ENCODE measurements around the gene MAGI2. TPM values are rescaled to one million over a fixed set of nuclear protein-coding genes. Genes with fewer than 3 reads are reported as not detected.

The MAGI2 gene
- total and polyA plus RNA-seq, 2 donors from 2014 or later = 4.4 to 9.0 TPM

DNA sequence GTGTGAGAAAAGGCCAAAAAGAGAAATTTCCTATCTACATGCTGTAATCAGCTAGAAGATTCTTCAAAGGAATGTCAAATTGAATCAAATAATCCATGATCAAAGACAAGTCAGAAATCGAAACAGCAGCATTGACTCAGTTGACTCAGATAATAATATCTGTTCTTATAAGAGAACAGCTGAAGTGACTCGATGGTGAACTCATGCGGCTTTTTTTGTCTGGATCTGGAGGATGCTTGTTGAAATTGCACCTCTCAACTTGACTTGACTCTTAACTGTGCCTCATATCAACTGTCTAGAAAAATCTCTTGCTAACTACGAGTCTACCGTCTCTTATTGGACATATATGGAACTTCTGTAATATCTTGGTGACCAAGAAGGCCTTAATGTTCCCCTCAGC, 1055.4 kb downstream of the MAGI2 start:
- no peaks in the 10 kb centered on the region for H3K27me3 ChIP-seq (ENCODE audit: control insufficient read depth, insufficient read depth, low read length)
- no peak overlapping the region for H3K27ac ChIP-seq (ENCODE audit: low read depth in 2 of 2, low read length in 2 of 2)
- H3K36me3 ChIP-seq (ENCODE audit: control insufficient read depth in 2 of 3, insufficient read depth in 3 of 3, low read length in 3 of 3) = no peaks in the 10 kb centered on the region
- TF ChIP-seq, protein P1, sequence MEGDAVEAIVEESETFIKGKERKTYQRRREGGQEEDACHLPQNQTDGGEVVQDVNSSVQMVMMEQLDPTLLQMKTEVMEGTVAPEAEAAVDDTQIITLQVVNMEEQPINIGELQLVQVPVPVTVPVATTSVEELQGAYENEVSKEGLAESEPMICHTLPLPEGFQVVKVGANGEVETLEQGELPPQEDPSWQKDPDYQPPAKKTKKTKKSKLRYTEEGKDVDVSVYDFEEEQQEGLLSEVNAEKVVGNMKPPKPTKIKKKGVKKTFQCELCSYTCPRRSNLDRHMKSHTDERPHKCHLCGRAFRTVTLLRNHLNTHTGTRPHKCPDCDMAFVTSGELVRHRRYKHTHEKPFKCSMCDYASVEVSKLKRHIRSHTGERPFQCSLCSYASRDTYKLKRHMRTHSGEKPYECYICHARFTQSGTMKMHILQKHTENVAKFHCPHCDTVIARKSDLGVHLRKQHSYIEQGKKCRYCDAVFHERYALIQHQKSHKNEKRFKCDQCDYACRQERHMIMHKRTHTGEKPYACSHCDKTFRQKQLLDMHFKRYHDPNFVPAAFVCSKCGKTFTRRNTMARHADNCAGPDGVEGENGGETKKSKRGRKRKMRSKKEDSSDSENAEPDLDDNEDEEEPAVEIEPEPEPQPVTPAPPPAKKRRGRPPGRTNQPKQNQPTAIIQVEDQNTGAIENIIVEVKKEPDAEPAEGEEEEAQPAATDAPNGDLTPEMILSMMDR (IDR thresholded peaks at IDR 0.05; ENCODE audit: borderline replicate concordance, extremely low read depth, insufficient read depth) = no peak
- DNase-seq (no peak), FAIRE-seq (no peak)
- no peak overlapping the region for H3K9ac ChIP-seq (ENCODE audit: low read length in 3 of 3)
- H3K9me3 ChIP-seq (ENCODE audit: control insufficient read depth in 2 of 3, insufficient read depth in 1 of 3, low read length in 3 of 3) = no peaks in the 10 kb centered on the region
- no peak overlapping the region for H3K4me3 ChIP-seq (ENCODE audit: low read length in 3 of 3)
- intact Hi-C loops (cut with DNase I) = no loop called here
- H3K4me1 ChIP-seq (ENCODE audit: control insufficient read depth in 2 of 3, insufficient read depth in 2 of 3, low read depth in 1 of 3, low read length in 3 of 3) = no peaks in the 10 kb centered on the region

DNA sequence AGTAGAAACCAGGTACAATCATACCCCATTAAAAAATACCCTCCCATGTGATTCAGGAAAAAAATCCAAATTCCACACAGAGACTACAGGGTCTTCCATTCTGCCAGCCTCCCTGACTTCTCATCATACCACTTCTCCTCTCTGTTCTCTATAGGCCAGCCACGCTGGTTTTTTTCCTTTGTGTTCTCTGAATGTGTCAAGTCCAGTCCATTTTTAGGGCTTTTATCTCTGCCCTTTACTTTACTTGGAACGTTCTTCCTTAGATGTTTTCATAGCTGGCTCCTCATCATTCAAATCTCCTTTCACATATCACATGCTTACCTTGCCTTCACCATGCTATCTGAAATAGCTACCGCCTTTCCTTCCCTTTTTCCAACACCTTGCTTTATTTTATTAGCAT, 1057.3 kb downstream of the MAGI2 start:
- no peaks in the 10 kb centered on the region for H3K36me3 ChIP-seq (ENCODE audit: control insufficient read depth in 2 of 3, insufficient read depth in 3 of 3, low read length in 3 of 3)
- no peak overlapping the region for H3K4me3 ChIP-seq (ENCODE audit: low read length in 3 of 3)
- no peaks in the 10 kb centered on the region for H3K27me3 ChIP-seq (ENCODE audit: control insufficient read depth, insufficient read depth, low read length)
- DNase-seq (no peak), FAIRE-seq (no peak)
- TF ChIP-seq, protein P1 (IDR thresholded peaks at IDR 0.05; ENCODE audit: borderline replicate concordance, extremely low read depth, insufficient read depth) = no peak
- H3K9me3 ChIP-seq (ENCODE audit: control insufficient read depth in 2 of 3, insufficient read depth in 1 of 3, low read length in 3 of 3) = no peaks in the 10 kb centered on the region
- H3K4me1 ChIP-seq (ENCODE audit: control insufficient read depth in 2 of 3, insufficient read depth in 2 of 3, low read depth in 1 of 3, low read length in 3 of 3) = no peaks in the 10 kb centered on the region
- intact Hi-C loops (cut with DNase I) = no loop called here
- no peak overlapping the region for H3K27ac ChIP-seq (ENCODE audit: low read depth in 2 of 2, low read length in 2 of 2)
- no peak overlapping the region for H3K9ac ChIP-seq (ENCODE audit: low read length in 3 of 3)

DNA sequence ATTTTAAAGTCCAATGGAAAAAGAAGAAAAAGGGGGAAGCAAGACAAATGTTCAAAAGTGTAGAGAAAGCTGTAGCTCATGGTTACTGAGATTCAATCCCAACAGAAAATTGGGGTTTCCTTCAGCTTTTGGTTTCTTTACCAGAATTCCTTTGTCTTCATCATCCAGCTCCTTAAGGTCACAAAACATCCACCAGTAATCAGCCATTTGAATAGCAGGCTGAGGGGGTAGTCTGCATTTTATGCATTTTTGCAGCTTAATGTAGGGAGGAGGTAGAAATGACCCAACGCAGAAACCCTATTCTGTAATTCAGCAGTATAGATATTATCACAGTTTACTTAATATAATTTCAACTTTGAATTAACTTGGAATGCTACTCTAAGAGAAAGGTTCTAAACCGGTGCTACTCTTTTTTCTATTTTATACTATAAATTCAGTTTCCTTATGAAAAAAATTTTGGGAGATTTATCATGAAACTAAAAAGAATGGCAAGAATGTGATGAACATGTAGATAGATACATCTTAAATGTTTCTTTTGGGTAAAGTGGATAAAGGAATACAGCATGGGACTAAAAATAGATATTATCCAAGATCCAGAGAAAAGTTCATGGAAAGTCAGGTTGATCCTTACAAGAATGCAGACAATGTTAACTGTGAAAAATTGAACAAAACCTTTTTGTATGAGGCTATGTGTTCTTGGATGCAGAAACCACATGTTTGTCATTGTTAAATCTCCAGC, 1058.0 kb downstream of the MAGI2 start:
- no peaks in the 10 kb centered on the region for H3K9me3 ChIP-seq (ENCODE audit: control insufficient read depth in 2 of 3, insufficient read depth in 1 of 3, low read length in 3 of 3)
- H3K27me3 ChIP-seq (ENCODE audit: control insufficient read depth, insufficient read depth, low read length) = no peaks in the 10 kb centered on the region
- H3K27ac ChIP-seq (ENCODE audit: low read depth in 2 of 2, low read length in 2 of 2) = no peak overlapping the region
- H3K4me1 ChIP-seq (ENCODE audit: control insufficient read depth in 2 of 3, insufficient read depth in 2 of 3, low read depth in 1 of 3, low read length in 3 of 3) = no peaks in the 10 kb centered on the region
- H3K9ac ChIP-seq (ENCODE audit: low read length in 3 of 3) = no peak overlapping the region
- no peaks in the 10 kb centered on the region for H3K36me3 ChIP-seq (ENCODE audit: control insufficient read depth in 2 of 3, insufficient read depth in 3 of 3, low read length in 3 of 3)
- TF ChIP-seq, protein P1 (IDR thresholded peaks at IDR 0.05; ENCODE audit: borderline replicate concordance, extremely low read depth, insufficient read depth) = no peak
- H3K4me3 ChIP-seq (ENCODE audit: low read length in 3 of 3) = no peak overlapping the region
- intact Hi-C loops (cut with DNase I) = no loop called here
- FAIRE-seq = no peak
- no peak for DNase-seq

DNA sequence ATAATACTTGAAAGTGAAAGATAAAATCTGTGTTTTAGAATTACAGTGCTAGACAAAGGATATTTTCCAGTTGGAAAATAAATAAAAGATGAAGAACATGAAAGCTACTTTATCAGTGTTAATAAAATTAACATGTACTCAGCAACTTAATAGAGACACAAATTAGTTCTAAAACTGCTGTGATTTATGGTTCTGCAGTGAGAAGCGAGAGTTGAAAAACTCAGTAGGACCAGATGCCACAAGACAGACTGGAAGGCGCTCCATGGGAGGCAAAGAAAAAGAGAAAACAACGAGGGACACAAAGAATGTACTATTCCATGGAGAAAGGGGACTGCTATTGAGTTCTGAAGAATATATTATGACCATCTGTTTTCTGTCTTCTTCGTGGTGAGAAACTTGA, 1064.4 kb downstream of the MAGI2 start:
- Histone ChIP-seq H3K4me3 (ENCODE audit: low read length in 3 of 3) (no peak overlapping the region), H3K36me3 (ENCODE audit: control insufficient read depth in 2 of 3, insufficient read depth in 3 of 3, low read length in 3 of 3) (no peaks in the 10 kb centered on the region), H3K9ac (ENCODE audit: low read length in 3 of 3) (no peak overlapping the region), H3K27ac (ENCODE audit: low read depth in 2 of 2, low read length in 2 of 2) (no peak overlapping the region), H3K9me3 (ENCODE audit: control insufficient read depth in 2 of 3, insufficient read depth in 1 of 3, low read length in 3 of 3) (no peaks in the 10 kb centered on the region), H3K4me1 (ENCODE audit: control insufficient read depth in 2 of 3, insufficient read depth in 2 of 3, low read depth in 1 of 3, low read length in 3 of 3) (no peaks in the 10 kb centered on the region), H3K27me3 (ENCODE audit: control insufficient read depth, insufficient read depth, low read length) (no peaks in the 10 kb centered on the region)
- intact Hi-C loops (cut with DNase I) = no loop called here
- FAIRE-seq (no peak), DNase-seq (no peak)
- TF ChIP-seq, protein P1 (IDR thresholded peaks at IDR 0.05; ENCODE audit: borderline replicate concordance, extremely low read depth, insufficient read depth) = no peak
